ENCODE results near the gene ITPK1. TPM values are rescaled to one million over a fixed set of nuclear protein-coding genes. Genes with fewer than 3 reads are reported as not detected.

ITPK1 gene
- total and polyA plus RNA-seq, 10 of the 15 experiments (the other 5 are each of a cell fraction or from before 2014, with no cell fraction given), result 1.3 to 73.2 (median 27.0) TPM

- peak overlapping the region; percentile 47 for H3K4me2 ChIP-seq (ENCODE audit: control insufficient read depth, insufficient read depth)
- peak overlapping the region; percentile 10; the same call in 1 of the 2 replicates for H3K9ac ChIP-seq (ENCODE audit: control insufficient read depth, insufficient read depth, low read length)
- ChIA-PET RAD21 (ENCODE audit: unreplicated experiment) (no interaction called here), POLR2A (no interaction called here), SMC1A (ENCODE audit: uncharacterized antibody, unreplicated experiment) (no interaction called here), CTCF (interaction anchor here (0.9 to 1.5 kb wide), 2 partner anchors 15 to 52 kb away, joined by 3 to 4 read pairs; no protein-coding TSS in a partner anchor)
- ATAC-seq (peak; percentile 7; the same call in 2 of the 3 replicates), FAIRE-seq (no peak), DNase-seq (ENCODE audit: low read depth, low spot score) (no peak)
- 94% methylated on average over 1 of the region's 3 CpGs for WGBS (ENCODE audit: insufficient coverage, insufficient replicate concordance, low lambda C conversion rate, missing lambda C conversion rate)
- peaks cover 21% of the 10 kb centered on the region for H3K79me2 ChIP-seq (ENCODE audit: control insufficient read depth, insufficient read depth, low read length)
- intact Hi-C loops (cut with micrococcal nuclease; ENCODE audit: unreplicated experiment) (no loop called here), in situ Hi-C loops (cut with MboI) (no loop called here)
- peaks cover 0 to 6% of the 10 kb centered on the region in 2 experiments; a peak in 2 of 4 replicates for H3K36me3 ChIP-seq (ENCODE audit: control insufficient read depth in 2 of 2, insufficient read depth in 2 of 2, low read length in 1 of 2)
- no peak overlapping the region for H2AFZ ChIP-seq (ENCODE audit: control insufficient read depth, low read depth, low read length)
- peaks cover 38% of the 10 kb centered on the region for H3K4me1 ChIP-seq (ENCODE audit: control insufficient read depth, insufficient read depth, low read length)
- peak overlapping the region; percentile 67 for H3K27ac ChIP-seq (ENCODE audit: control insufficient read depth, insufficient read depth)
- no TSS peak for BruUV-seq (replicated peaks)
- H4K20me1 ChIP-seq (ENCODE audit: control insufficient read depth, insufficient read depth), result no peaks in the 10 kb centered on the region
- H3K9me3 ChIP-seq (replicated peaks; ENCODE audit: control insufficient read depth, insufficient read depth, low read length), result no peaks in the 10 kb centered on the region
- H3K27me3 ChIP-seq (replicated peaks in 1 of 2; ENCODE audit: control insufficient read depth in 2 of 2, insufficient read depth in 2 of 2, low read length in 1 of 2), result no peaks in the 10 kb centered on the region
- peak overlapping the region; percentile 42; the same call in 1 of the 2 replicates for H3K4me3 ChIP-seq
- TF ChIP-seq NFXL1 (IDR thresholded peaks at IDR 0.05; ENCODE audit: borderline replicate concordance) (no peak), CUX1 (IDR thresholded peaks at IDR 0.05; ENCODE audit: insufficient replicate concordance, low read depth, low read length) (no peak), SMAD5 (IDR thresholded peaks at IDR 0.05; ENCODE audit: low read depth) (no peak), CTCF (IDR thresholded peaks at IDR 0.05 in 2 of 3, conservative IDR thresholded peaks at IDR 0.05 in 1 of 3; ENCODE audit: control insufficient read depth in 2 of 3, extremely low read depth in 1 of 3, insufficient read depth in 1 of 3, low read depth in 3 of 3, low read length in 3 of 3) (no peak), ELK1 (IDR thresholded peaks at IDR 0.05; ENCODE audit: low read depth, low read length) (no peak), ZNF217 (IDR thresholded peaks at IDR 0.05) (no peak), ATF2 (IDR thresholded peaks at IDR 0.05; ENCODE audit: low read length) (no peak; the same call in 1 of the 2 replicates), POU2F2 (IDR thresholded peaks at IDR 0.05; ENCODE audit: borderline replicate concordance, low read depth, low read length) (no peak), POLR2A (IDR thresholded peaks at IDR 0.05; ENCODE audit: low read depth, low read length) (no peak), POLR2AphosphoS5 (IDR thresholded peaks at IDR 0.05; ENCODE audit: low read length) (no peak), NR2C2 (IDR thresholded peaks at IDR 0.05; ENCODE audit: borderline replicate concordance, control insufficient read depth, insufficient read length, low read depth) (no peak), HSF1 (IDR thresholded peaks at IDR 0.05; ENCODE audit: low read depth, low read length) (no peak)
Observed at GRCh38 chr14:93085911-93086310, 29.8 kb downstream of the ITPK1 start.

All from GM12878 (cell line).